Gastrocnemius medialis (tissue), 4 donors: Measurements from ENCODE around the gene IFT122. TPM values are rescaled to one million over a fixed set of nuclear protein-coding genes. Genes with fewer than 3 reads are reported as not detected.

Source experiments
- ATAC-seq, 2 donors: fragments of 150-250 bp; one replicate each; pipeline ENCODE4 v1.9.1; 2016
- DNase-seq, 2 donors: peaks; one replicate each; pipeline ENCODE4 v3.0.0-alpha.2; 2019
- H3K27ac ChIP-seq, 4 donors: fragments of 200-600 bp; sonication (generic); 1 replicate in 1 of 4; 2 replicates in 3 of 4; pipeline ENCODE4 v1.5.1; 2016 to 2018; ENCODE audit warnings: mild to moderate bottlenecking in 2 of 4, moderate library complexity in 1 of 4
- H3K27me3 ChIP-seq, 3 donors: fragments of 200-600 bp; sonication (generic) in 2 of 3; 1 replicate in 1 of 3; 2 replicates in 2 of 3; pipeline versions ENCODE4 v1.5.1 to v1.6.0; 2016 to 2019; ENCODE audit warnings: mild to moderate bottlenecking in 1 of 3, moderate library complexity in 1 of 3
- H3K36me3 ChIP-seq, 2 donors: fragments of 200-600 bp; sonication (generic) in 1 of 2; one replicate each; pipeline ENCODE4 v1.5.1; 2017 to 2018
- H3K4me1 ChIP-seq, 2 donors: fragments of 200-600 bp; sonication (generic) in 1 of 2; one replicate each; pipeline ENCODE4 v1.5.1; 2016 to 2017; ENCODE audit warnings: mild to moderate bottlenecking in 2 of 2
- H3K4me3 ChIP-seq, 4 donors: fragments of 200-600 bp; sonication (generic) in 3 of 4; 1 replicate in 1 of 4; 2 replicates in 3 of 4; pipeline ENCODE4 v1.5.1; 2016 to 2019; ENCODE audit warnings: mild to moderate bottlenecking in 2 of 4
- H3K9me3 ChIP-seq, 3 donors: fragments of 200-600 bp; sonication (generic) in 2 of 3; 1 replicate in 1 of 3; 2 replicates in 2 of 3; pipeline ENCODE4 v1.5.1; 2016 to 2019
- POLR2A ChIP-seq, 2 donors: fragments of 450-650 bp; IDR thresholded peaks; one replicate each; pipeline ENCODE4 v1.6.1; 2017; ENCODE audit warnings: antibody characterized with exemption in 2 of 2, mild to moderate bottlenecking in 2 of 2, moderate library complexity in 2 of 2
- in situ Hi-C, 4 donors: fragments of 200-750 bp; cut with MboI; loops; one replicate each; pipeline versions ENCODE4 v1.15.0 to v1.8.0; 2017; ENCODE audit warnings: low sequenced_read_pairs in 4 of 4
- intact Hi-C: fragments of 100-400 bp; cut with DNase I; formaldehyde crosslinking; loops from one replicate; pipeline ENCODE4 v1.15.1; 2023; ENCODE audit warnings: low total_unique reads
- total RNA-seq, 4 donors: library from RNA; depleted of rRNA; stranded (reverse); fragments of >200 nt; gene quantifications; one replicate each; pipeline versions ENCODE4 v1.1.0 to v1.2.3, GENCODE V29; 2016
- TF ChIP-seq, protein P1 (sequence below), 5 experiments: fragments of 450-650 bp in 3 of 5; fragments of 200-600 bp in 2 of 5; sonication (generic) in 2 of 5; IDR thresholded peaks in 4 of 5; conservative IDR thresholded peaks in 1 of 5; 1 replicate in 4 of 5; 2 replicates in 1 of 5; pipeline ENCODE4 v1.5.1; 2016 to 2019; ENCODE audit warnings: antibody characterized with exemption in 5 of 5, mild to moderate bottlenecking in 3 of 5, moderate library complexity in 3 of 5

Gene IFT122
- total RNA-seq, 4 donors from 2014 or later = 4.6 to 16.4 (median 5.9) TPM

DNA sequence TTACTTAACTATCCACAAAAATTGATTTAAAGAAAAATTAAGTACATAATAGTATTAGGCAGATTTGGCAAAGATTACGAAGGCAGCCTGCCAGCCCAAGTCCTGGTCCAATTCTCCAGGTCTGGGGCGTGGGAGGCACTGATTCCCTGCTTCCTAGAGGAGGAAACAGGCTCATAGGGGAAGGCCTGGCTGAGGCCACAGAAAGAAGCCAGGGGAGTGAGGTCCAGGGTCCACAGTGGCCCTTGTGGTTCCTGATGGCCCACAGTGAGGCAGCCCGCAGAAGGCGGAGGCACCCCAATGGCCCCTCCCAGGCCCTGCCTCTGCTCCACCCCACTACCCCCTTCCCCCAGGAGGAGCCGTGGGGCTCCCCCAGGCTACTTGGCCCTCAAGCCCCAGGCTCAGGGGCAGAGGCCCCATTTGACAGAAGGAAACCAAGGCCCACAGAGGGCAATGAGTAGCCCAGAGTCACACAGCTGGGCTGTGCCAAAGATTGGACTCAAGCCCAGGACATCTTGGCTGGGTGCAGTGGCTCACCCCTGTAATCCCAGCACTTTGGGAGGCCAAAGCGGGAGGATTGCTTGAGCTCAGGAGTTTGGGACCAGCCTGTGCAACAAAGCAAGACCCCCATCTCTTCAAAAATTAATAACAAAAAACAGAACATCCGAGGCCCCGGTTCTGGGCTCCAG lies 124.0 kb downstream of the IFT122 start:
- Histone ChIP-seq H3K36me3 (no peaks in the 10 kb centered on the region), H3K27me3 (no peaks in the 10 kb centered on the region), H3K27ac (peak overlapping the region; percentile 38 to 52 (median 42)), H3K4me1 (peaks cover 12 to 20% of the 10 kb centered on the region in 2 donors), H3K9me3 (no peaks in the 10 kb centered on the region), H3K4me3 (no peak overlapping the region)
- TF ChIP-seq, protein P1, sequence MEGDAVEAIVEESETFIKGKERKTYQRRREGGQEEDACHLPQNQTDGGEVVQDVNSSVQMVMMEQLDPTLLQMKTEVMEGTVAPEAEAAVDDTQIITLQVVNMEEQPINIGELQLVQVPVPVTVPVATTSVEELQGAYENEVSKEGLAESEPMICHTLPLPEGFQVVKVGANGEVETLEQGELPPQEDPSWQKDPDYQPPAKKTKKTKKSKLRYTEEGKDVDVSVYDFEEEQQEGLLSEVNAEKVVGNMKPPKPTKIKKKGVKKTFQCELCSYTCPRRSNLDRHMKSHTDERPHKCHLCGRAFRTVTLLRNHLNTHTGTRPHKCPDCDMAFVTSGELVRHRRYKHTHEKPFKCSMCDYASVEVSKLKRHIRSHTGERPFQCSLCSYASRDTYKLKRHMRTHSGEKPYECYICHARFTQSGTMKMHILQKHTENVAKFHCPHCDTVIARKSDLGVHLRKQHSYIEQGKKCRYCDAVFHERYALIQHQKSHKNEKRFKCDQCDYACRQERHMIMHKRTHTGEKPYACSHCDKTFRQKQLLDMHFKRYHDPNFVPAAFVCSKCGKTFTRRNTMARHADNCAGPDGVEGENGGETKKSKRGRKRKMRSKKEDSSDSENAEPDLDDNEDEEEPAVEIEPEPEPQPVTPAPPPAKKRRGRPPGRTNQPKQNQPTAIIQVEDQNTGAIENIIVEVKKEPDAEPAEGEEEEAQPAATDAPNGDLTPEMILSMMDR (IDR thresholded peaks at IDR 0.05 in 4 of 5, conservative IDR thresholded peaks at IDR 0.05 in 1 of 5) = no peak
- TF ChIP-seq POLR2A (IDR thresholded peaks at IDR 0.05) = no peak
- no peak for DNase-seq
- intact Hi-C loops (no loop called here), in situ Hi-C loops (no loop called here)
- no peak for ATAC-seq

GRCh38 chr3:129564981-129565644 lies 125.1 kb downstream of the IFT122 start:
- Histone ChIP-seq H3K27ac (peak overlapping the region in 1 of 4 donors; percentile 34), H3K9me3 (no peaks in the 10 kb centered on the region), H3K27me3 (no peaks in the 10 kb centered on the region), H3K4me1 (peaks cover 10 to 13% of the 10 kb centered on the region in 2 donors), H3K36me3 (no peaks in the 10 kb centered on the region), H3K4me3 (no peak overlapping the region)
- TF ChIP-seq, protein P1 (IDR thresholded peaks at IDR 0.05 in 4 of 5, conservative IDR thresholded peaks at IDR 0.05 in 1 of 5) = no peak
- TF ChIP-seq POLR2A (IDR thresholded peaks at IDR 0.05) = no peak
- no peak for DNase-seq
- intact Hi-C loops (no loop called here), in situ Hi-C loops (no loop called here)
- ATAC-seq = no peak

- in situ Hi-C loops (no loop called here), intact Hi-C loops (no loop called here)
- DNase-seq = no peak
- no peak for TF ChIP-seq POLR2A (IDR thresholded peaks at IDR 0.05)
- TF ChIP-seq, protein P1 (IDR thresholded peaks at IDR 0.05 in 4 of 5, conservative IDR thresholded peaks at IDR 0.05 in 1 of 5) = no peak
- H3K36me3 ChIP-seq = no peaks in the 10 kb centered on the region
- ATAC-seq = no peak
- no peak overlapping the region for H3K27ac ChIP-seq
- H3K9me3 ChIP-seq = no peaks in the 10 kb centered on the region
- H3K27me3 ChIP-seq = no peaks in the 10 kb centered on the region
- peaks cover 3 to 9% of the 10 kb centered on the region in 2 donors for H3K4me1 ChIP-seq
- H3K4me3 ChIP-seq = no peak overlapping the region
Observed at GRCh38 chr3:129565902-129566301, 125.9 kb downstream of the IFT122 start.

- ATAC-seq (peak in 1 of 2 donors; percentile 13), DNase-seq (no peak)
- no peaks in the 10 kb centered on the region for H3K9me3 ChIP-seq
- H3K36me3 ChIP-seq = no peaks in the 10 kb centered on the region
- intact Hi-C loops (no loop called here), in situ Hi-C loops (no loop called here)
- peak overlapping the region in 1 of 4 donors; percentile 10 for H3K27ac ChIP-seq
- no peaks in the 10 kb centered on the region for H3K27me3 ChIP-seq
- H3K4me1 ChIP-seq = peaks cover 0 to 9% of the 10 kb centered on the region in 2 donors
- no peak for TF ChIP-seq POLR2A (IDR thresholded peaks at IDR 0.05)
- TF ChIP-seq, protein P1 (IDR thresholded peaks at IDR 0.05 in 4 of 5, conservative IDR thresholded peaks at IDR 0.05 in 1 of 5) = no peak
- no peak overlapping the region for H3K4me3 ChIP-seq
Observed at GRCh38 chr3:129567176-129567705, 127.2 kb downstream of the IFT122 start.
